ENCODE measurements around the gene PPP6R2.

The PPP6R2 gene

DNA sequence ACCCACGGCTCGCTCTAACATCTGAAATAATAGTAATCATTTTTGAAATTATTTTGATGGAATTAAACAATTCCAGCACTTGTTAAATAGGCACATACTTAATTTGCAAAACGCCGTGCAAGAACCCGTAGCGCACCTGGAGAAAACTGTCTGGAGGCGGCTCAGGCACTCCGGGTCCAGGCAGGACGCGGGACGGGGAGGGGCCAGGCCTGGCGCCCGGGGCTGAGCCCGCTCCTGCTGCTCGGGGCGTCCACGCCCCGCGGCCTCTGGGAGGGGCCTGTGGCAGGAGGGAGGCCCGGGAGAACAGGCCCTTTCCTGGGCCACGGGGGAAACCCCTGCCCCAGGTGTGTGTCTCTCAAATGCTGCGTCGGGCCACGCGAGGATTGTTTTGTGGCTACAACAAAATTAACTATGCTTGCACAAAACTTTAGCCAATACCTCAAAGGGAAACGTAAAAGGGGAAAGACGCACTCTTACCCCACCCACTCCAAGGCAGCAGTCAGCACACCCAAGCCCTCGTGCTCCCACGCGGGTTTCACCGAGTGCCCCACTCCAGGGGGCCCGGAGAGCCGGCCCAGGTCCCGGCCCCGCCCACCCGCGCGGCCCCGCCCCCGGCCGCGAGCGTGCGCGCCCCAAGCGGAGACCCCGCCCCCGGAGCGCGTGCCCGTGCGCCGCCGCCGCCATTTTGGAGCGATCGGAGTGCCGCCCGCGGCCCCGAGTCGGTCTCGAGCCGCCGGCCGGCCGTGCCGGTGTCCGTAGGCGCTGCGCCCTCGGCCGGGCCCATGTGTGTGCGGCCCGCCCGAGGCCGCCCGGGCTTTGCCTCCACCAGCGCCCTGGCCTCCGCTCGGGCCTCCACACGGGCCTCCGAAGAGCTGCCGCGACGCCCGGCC is at the start of gene PPP6R2:
Gene PPP6R2 (plus strand): TSS at position 677 of the 890 bp plus-strand sequence. CDS start 50,582 bp downstream, outside the sequence.
- in situ Hi-C loops (cut with HindIII; ENCODE audit: low pct_unique_long_range_greater_than_20kb, low sequenced_read_pairs): no loop called here
- peak in 1 of 2 experiments; percentile 75 for DNase-seq (ENCODE audit: low read depth in 1 of 2, low spot score in 1 of 2)
- TF ChIP-seq JUND (IDR thresholded peaks at IDR 0.05; ENCODE audit: low read depth): no peak

- in situ Hi-C loops (cut with HindIII; ENCODE audit: low pct_unique_long_range_greater_than_20kb, low sequenced_read_pairs): no loop called here
- DNase-seq (ENCODE audit: low read depth in 1 of 2, low spot score in 1 of 2): peak in 1 of 2 experiments; percentile 91
- no peak for TF ChIP-seq JUND (IDR thresholded peaks at IDR 0.05; ENCODE audit: low read depth)
These were observed 49.4 kb upstream of the PPP6R2 start for GRCh38 chr22:50293441-50294318.

DNA sequence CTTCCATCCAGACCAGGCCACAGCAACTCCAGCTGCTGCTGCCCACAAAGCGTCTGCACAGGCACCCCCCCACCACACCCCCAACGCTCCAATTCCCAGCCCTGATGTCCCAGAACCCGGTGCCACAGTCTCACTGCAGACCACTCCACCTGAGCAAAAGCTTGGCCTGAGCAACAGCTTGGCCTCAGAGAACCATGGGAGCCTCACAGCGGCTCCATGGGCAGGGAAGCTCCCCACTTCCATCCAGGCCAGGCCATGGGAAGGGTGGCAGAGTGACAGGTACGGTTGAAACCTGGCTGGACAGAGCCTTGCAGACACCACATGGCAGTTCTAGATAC is 48.8 kb upstream of the PPP6R2 start:
- no peak for TF ChIP-seq JUND (IDR thresholded peaks at IDR 0.05; ENCODE audit: low read depth)
- in situ Hi-C loops (cut with HindIII; ENCODE audit: low pct_unique_long_range_greater_than_20kb, low sequenced_read_pairs): no loop called here
- DNase-seq (ENCODE audit: low read depth in 1 of 2, low spot score in 1 of 2): no peak

DNA sequence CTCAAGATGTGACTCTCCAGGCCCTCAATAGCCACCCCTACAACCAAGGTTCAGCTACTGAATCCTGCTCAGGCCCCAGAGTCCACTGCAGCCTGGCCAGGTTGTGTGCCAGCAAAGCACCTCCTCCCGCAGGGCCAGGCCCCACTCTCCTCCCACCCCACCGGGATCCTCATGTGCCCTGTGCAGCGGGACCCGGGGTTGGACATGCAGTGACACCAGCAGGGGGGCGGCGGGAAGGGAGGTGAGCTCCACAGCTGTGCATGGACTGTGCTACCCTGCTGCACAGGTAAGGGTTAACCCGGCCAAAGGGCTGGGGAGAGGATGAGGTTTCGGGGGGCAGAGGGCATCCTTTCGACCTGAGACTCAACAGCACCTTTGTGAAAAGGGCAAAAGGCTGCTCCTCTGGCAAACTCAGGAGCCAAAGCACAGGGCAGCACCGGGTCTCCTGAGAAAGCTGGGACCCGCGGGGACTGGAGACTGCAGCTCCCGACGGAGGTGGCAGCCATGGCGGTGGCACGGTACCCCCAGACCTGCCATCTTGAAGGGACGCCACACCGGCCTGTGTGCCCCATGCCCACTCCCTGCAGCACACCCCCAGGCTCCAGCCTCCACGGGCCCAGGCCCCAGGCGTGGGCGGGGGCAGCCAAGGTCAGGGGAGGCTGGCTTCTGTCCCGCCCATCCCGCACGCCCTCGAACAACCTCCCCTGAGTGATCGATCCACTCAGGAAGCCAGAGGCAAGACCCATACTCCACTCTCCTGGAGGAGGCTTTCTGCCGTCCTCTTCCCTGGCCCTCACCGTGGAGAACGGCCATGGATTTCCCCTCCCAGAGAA is 46.3 kb upstream of the PPP6R2 start:
- TF ChIP-seq JUND (IDR thresholded peaks at IDR 0.05; ENCODE audit: low read depth): no peak
- in situ Hi-C loops (cut with HindIII; ENCODE audit: low pct_unique_long_range_greater_than_20kb, low sequenced_read_pairs): no loop called here
- DNase-seq (ENCODE audit: low read depth in 1 of 2, low spot score in 1 of 2): no peak

DNA sequence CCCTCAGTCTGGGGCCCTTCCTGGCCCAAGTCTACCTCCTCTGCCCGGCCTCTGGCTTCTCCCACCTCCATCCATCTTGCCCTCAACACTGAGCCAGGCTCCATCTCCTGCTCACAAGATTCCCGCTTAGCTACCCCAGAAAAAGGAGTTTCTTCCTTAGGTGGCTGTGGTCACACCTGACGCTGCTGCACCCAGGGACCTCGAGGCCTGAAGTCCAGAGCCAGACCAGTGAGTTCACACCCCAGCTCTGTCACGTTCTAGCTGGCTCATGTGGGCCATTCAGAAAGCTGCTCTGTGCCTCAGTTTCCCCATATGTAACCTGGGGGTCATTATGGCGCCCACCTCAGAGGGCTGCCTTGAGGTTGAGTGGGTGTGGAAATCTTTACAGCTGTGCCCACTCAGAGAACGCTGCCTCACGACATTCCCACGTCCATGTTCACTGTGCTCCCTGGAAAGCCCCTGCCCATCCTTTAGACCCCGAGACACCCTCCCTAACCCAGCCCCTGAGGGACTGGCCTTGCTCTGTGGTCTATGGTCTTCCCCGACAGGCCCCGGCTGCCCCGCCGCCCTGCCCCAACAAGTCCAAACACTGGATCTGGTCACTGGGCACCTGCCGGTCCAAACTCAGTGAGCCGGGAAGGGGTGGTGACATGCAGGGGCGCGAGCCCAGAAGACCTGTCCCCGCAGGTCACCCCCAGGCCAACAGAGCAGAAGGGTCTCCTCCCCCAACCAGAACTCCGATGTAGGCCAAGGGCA is 45.4 kb upstream of the PPP6R2 start:
- DNase-seq (ENCODE audit: low read depth in 1 of 2, low spot score in 1 of 2): no peak
- in situ Hi-C loops (cut with HindIII; ENCODE audit: low pct_unique_long_range_greater_than_20kb, low sequenced_read_pairs): no loop called here
- TF ChIP-seq JUND (IDR thresholded peaks at IDR 0.05; ENCODE audit: low read depth): no peak

DNA sequence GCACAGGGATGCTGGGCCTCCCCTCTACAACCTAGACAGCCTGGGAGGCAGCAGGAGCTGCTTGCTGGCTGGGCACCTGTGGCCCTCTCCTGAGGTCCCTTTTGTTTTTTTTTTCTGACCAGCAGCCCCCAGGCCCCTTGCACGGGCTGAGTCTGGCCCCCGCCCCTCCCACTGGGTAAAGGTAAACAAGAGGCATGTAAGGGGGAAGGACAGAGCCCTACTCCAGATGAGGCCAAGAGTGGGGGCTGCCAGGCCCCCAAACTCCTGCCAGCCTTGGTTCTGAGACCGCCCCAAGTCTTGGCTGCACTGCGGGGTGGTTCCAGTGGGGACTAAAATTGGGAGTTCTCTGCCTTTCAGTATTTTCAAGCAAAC is 44.9 kb upstream of the PPP6R2 start:
- no peak for DNase-seq (ENCODE audit: low read depth in 1 of 2, low spot score in 1 of 2)
- in situ Hi-C loops (cut with HindIII; ENCODE audit: low pct_unique_long_range_greater_than_20kb, low sequenced_read_pairs): no loop called here
- TF ChIP-seq JUND (IDR thresholded peaks at IDR 0.05; ENCODE audit: low read depth): no peak

DNA sequence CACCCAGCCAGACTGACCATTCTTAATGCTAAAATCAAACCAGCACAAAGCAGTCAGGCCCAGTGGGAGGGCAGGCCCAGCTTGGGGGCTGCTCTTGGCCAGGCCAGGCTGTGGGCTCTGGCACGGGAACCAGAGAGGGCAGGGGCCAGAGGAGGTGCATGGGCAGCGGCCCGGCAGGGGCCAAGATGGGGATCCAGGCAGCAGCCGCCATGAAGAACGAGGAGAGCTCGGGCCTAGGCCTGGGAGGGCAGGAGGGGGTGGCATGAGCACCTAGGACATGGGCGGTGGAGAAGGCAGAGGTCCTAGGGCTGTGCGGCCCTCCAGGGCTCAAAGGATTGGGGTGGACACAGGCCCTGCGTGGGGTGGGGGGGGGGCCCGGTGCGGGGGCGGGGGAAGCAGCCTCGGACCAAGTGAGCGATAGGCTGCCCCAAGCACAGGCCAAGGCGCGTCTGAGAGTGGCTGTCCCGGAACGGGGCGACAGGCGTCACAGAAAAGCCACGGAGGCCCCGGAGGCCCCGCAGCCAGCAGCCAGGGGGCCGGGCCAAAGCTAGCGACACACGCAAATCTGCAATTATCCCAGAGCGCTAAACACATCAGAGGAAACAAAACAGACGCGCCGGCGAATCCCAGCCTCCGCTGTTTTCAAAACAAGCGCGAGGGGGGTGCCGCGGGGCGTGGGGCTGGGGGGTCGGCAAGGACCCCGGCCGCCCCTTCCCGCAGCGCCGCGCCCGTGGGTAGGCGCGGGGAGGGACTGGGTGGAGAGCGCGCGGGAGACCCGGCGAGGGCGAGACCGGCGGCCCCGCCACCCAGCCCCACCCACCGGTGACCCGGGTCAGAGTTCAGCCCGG is 44.0 kb upstream of the PPP6R2 start:
- DNase-seq (ENCODE audit: low read depth in 1 of 2, low spot score in 1 of 2): no peak
- in situ Hi-C loops (cut with HindIII; ENCODE audit: low pct_unique_long_range_greater_than_20kb, low sequenced_read_pairs): no loop called here
- TF ChIP-seq JUND (IDR thresholded peaks at IDR 0.05; ENCODE audit: low read depth): no peak

DNA sequence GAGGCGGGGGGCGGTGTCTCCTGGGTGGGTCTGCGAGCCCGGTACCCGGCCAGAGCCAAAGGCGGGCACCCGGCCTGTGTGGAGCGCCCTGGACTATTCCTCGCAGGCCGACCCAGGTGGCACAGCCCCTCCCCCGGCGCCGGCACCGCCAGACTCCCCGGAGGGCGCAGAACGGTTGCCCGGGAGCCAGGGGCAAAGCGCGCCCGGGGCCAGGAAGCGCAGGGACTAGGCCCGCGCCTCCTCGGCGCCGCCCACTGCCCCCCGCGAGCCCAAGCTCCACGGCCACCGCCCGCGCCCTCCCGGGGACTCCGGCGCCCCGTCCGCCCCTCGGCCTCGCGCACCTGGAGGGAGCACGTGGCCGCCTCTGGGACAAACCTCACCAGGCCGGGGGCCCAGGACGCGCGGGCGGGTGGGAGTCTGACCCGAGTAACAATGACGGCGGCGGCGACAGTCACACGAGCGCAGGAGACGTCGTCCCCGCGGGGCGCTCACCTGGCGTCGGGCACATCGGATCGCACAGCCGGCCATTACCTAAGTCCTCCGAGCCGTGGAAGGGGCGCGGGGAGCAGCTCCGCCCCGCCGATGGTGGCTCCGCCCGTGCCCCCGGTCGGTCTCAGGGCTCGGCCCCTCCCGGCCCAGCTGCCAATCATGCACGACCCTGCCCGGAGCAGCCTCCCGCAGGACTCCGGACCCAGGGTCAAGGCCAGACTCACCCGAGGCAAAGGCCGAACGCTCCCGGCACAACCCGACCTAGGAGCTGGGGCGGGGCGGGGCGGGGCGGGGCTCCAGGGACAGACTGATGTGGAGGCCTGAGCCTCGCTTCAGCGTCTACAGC is 43.1 kb upstream of the PPP6R2 start:
- in situ Hi-C loops (cut with HindIII; ENCODE audit: low pct_unique_long_range_greater_than_20kb, low sequenced_read_pairs): no loop called here
- DNase-seq (ENCODE audit: low read depth in 1 of 2, low spot score in 1 of 2): peak in 1 of 2 experiments; percentile 55
- TF ChIP-seq JUND (IDR thresholded peaks at IDR 0.05; ENCODE audit: low read depth): no peak

DNA sequence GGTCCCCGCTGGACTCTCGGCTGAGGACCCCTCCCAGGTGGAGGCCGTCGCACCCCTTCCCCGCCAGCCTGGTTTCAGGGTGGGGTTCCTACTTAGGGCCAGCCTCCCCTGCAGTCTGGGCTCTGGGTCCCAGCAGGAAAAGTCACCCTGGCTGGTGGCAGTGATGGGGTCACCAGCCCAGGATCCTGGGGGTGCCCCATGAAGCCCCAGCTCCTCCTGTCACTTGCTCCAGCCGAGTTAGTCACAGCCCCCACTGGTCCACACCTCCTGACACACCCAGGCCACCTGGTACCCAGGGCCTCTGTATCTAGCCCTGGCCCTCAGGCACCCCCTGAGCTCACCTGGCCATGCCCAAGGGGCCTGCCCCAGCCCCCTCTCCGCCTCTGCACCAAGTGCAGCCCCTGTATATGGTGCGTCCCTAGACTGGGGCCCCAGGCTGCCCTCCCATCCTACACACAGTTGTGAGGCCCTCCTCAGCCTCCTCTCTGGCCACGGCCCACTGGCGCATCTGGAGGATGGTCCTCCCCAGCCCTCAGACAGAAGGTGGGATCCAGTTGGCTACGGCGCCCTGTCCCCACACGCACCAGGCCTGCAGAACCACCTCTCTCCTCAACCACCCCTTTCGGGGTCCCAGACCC is 42.4 kb upstream of the PPP6R2 start:
- in situ Hi-C loops (cut with HindIII; ENCODE audit: low pct_unique_long_range_greater_than_20kb, low sequenced_read_pairs): no loop called here
- no peak for TF ChIP-seq JUND (IDR thresholded peaks at IDR 0.05; ENCODE audit: low read depth)

GRCh38 chr22:50301581-50301991 is 41.5 kb upstream of the PPP6R2 start:
- in situ Hi-C loops (cut with HindIII; ENCODE audit: low pct_unique_long_range_greater_than_20kb, low sequenced_read_pairs): no loop called here
- DNase-seq (ENCODE audit: low read depth in 1 of 2, low spot score in 1 of 2): no peak
- no peak for TF ChIP-seq JUND (IDR thresholded peaks at IDR 0.05; ENCODE audit: low read depth)

More for the DNA sequence above, 42.4 kb upstream of the PPP6R2 start:
- no peak for DNase-seq (ENCODE audit: low read depth in 1 of 2, low spot score in 1 of 2)

Data from T47D (cell line).